Measurements from ENCODE around the gene ZBTB7C.

ZBTB7C gene

GRCh38 chr18:48023334-48024008 is 385.7 kb downstream of the ZBTB7C start (continued):
- TF ChIP-seq ZNF280D (tag by site-specific recombination; IDR thresholded peaks at IDR 0.05) (peak; percentile 19; the same call in 1 of the 2 replicates), ZNF174 (tag by site-specific recombination; IDR thresholded peaks at IDR 0.05) (0 out of 2 replicates have a peak, but pooled peaks have one; percentile 9), SP7 (tag by site-specific recombination; IDR thresholded peaks at IDR 0.05) (peak; percentile 92), ZNF175 (tag by site-specific recombination; IDR thresholded peaks at IDR 0.05) (no peak), ZNF132 (tag by site-specific recombination; IDR thresholded peaks at IDR 0.05; ENCODE audit: borderline replicate concordance) (no peak), ZNF211 (tag by site-specific recombination; IDR thresholded peaks at IDR 0.05; ENCODE audit: low read depth) (no peak), ZNF398 (tag by site-specific recombination; IDR thresholded peaks at IDR 0.05) (peak; percentile 83), KLF17 (tag by site-specific recombination; IDR thresholded peaks at IDR 0.05) (peak; percentile 79), BCL11A (tag by site-specific recombination; IDR thresholded peaks at IDR 0.05; ENCODE audit: low read depth) (peak; percentile 69; the same call in 1 of the 2 replicates), ZNF350 (tag by site-specific recombination; IDR thresholded peaks at IDR 0.05) (no peak), ZNF184 (tag by site-specific recombination; IDR thresholded peaks at IDR 0.05) (no peak), ZNF843 (tag by site-specific recombination; IDR thresholded peaks at IDR 0.05) (peak; percentile 35; the same call in 1 of the 2 replicates), ZNF214 (tag by site-specific recombination; IDR thresholded peaks at IDR 0.05; ENCODE audit: borderline replicate concordance) (no peak), ZSCAN16 (tag by site-specific recombination; IDR thresholded peaks at IDR 0.05) (no peak), CTCF (tag by site-specific recombination; IDR thresholded peaks at IDR 0.05) (peak; percentile 88), MEIS1 (CRISPR knock-in tag; IDR thresholded peaks at IDR 0.05; ENCODE audit: borderline replicate concordance) (no peak), ZNF146 (tag by site-specific recombination; IDR thresholded peaks at IDR 0.05) (no peak), ZNF521 (tag by site-specific recombination; IDR thresholded peaks at IDR 0.05) (no peak), ZBTB8A (tag by site-specific recombination; IDR thresholded peaks at IDR 0.05) (no peak; the same call in 1 of the 2 replicates), MYNN (tag by site-specific recombination; IDR thresholded peaks at IDR 0.05; ENCODE audit: borderline replicate concordance) (no peak), ZNF2 (tag by site-specific recombination; IDR thresholded peaks at IDR 0.05) (no peak), KLF16 (tag by site-specific recombination; IDR thresholded peaks at IDR 0.05) (peak; percentile 41), ZNF362 (tag by site-specific recombination; IDR thresholded peaks at IDR 0.05) (no peak), GLIS2 (tag by site-specific recombination; IDR thresholded peaks at IDR 0.05) (no peak), ZNF558 (tag by site-specific recombination; IDR thresholded peaks at IDR 0.05) (peak; percentile 56; the same call in 1 of the 2 replicates), ZNF354C (tag by site-specific recombination; IDR thresholded peaks at IDR 0.05; ENCODE audit: borderline replicate concordance, low read depth) (no peak), ZNF501 (tag by site-specific recombination; IDR thresholded peaks at IDR 0.05) (peak; percentile 68; the same call in 1 of the 2 replicates), ZNF658 (tag by site-specific recombination; IDR thresholded peaks at IDR 0.05) (no peak), ZBTB26 (tag by site-specific recombination; optimal IDR thresholded peaks at IDR 0.05) (peak; percentile 14)
